Measurements from ENCODE around the gene GRIP2. TPM values are rescaled to one million over a fixed set of nuclear protein-coding genes. Genes with fewer than 3 reads are reported as not detected.

Gene GRIP2
- total RNA-seq, 1 donor from 2014 or later: not detected

GRCh38 chr3:14565868-14566588 is 25.9 kb upstream of the GRIP2 start:
- Mint-ChIP-seq H3K36me3 (no peaks in the 10 kb centered on the region), H3K4me3 (no peak overlapping the region), H3K27ac (no peak overlapping the region), H3K4me1 (peaks cover 67% of the 10 kb centered on the region), H3K27me3 (ENCODE audit: insufficient read depth, low read depth) (peaks cover 8% of the 10 kb centered on the region), H3K9me3 (no peaks in the 10 kb centered on the region)
- no peaks in the 10 kb centered on the region for H3K9me3 ChIP-seq (ENCODE audit: low read depth)
- no peaks in the 10 kb centered on the region for H3F3A ChIP-seq (ENCODE audit: low read depth)
- H3K27ac ChIP-seq: no peak overlapping the region
- no peaks in the 10 kb centered on the region for H3K79me2 ChIP-seq (ENCODE audit: low read depth)
- no peak for TF ChIP-seq EZH2 (IDR thresholded peaks at IDR 0.05)
- TF ChIP-seq CTCF (IDR thresholded peaks at IDR 0.05): no peak
- no peak for TF ChIP-seq EZH2phosphoT487 (IDR thresholded peaks at IDR 0.05)
- H2AFZ ChIP-seq (replicated peaks): no peak overlapping the region
- H4K20me1 ChIP-seq (ENCODE audit: low read depth): no peaks in the 10 kb centered on the region
- no peak for DNase-seq (ENCODE audit: low spot score)
- H3K27me3 ChIP-seq: no peaks in the 10 kb centered on the region
- no peak overlapping the region for H3K9ac ChIP-seq
- no peak overlapping the region for H3K4me3 ChIP-seq
- H3K36me3 ChIP-seq: no peaks in the 10 kb centered on the region
- no peak overlapping the region for H3K4me2 ChIP-seq
- peaks cover 7% of the 10 kb centered on the region for H3K4me1 ChIP-seq

GRCh38 chr3:14564741-14565140 is 24.6 kb upstream of the GRIP2 start:
- DNase-seq (ENCODE audit: low spot score): no peak
- H3K4me1 Mint-ChIP-seq: peaks cover 61% of the 10 kb centered on the region
- no peaks in the 10 kb centered on the region for H4K20me1 ChIP-seq (ENCODE audit: low read depth)

GRCh38 chr3:14563946-14564539 is 23.9 kb upstream of the GRIP2 start:
- no peak overlapping the region for H3K4me3 Mint-ChIP-seq
- no peaks in the 10 kb centered on the region for H4K20me1 ChIP-seq (ENCODE audit: low read depth)
- no peaks in the 10 kb centered on the region for H3K9me3 Mint-ChIP-seq
- H2AFZ ChIP-seq (replicated peaks): no peak overlapping the region
- no peak for DNase-seq (ENCODE audit: low spot score)
- H3K4me1 ChIP-seq: peaks cover 7% of the 10 kb centered on the region
- peaks cover 13% of the 10 kb centered on the region for H3K27me3 Mint-ChIP-seq (ENCODE audit: insufficient read depth, low read depth)
- H3K27ac Mint-ChIP-seq: no peak overlapping the region
- no peaks in the 10 kb centered on the region for H3K79me2 ChIP-seq (ENCODE audit: low read depth)
- H3K9ac ChIP-seq: no peak overlapping the region
- H3K27ac ChIP-seq: no peak overlapping the region
- H3F3A ChIP-seq (ENCODE audit: low read depth): no peaks in the 10 kb centered on the region
- no peaks in the 10 kb centered on the region for H3K36me3 ChIP-seq
- TF ChIP-seq EZH2 (IDR thresholded peaks at IDR 0.05): no peak
- no peaks in the 10 kb centered on the region for H3K36me3 Mint-ChIP-seq
- no peak overlapping the region for H3K4me3 ChIP-seq
- no peaks in the 10 kb centered on the region for H3K9me3 ChIP-seq (ENCODE audit: low read depth)
- H3K27me3 ChIP-seq: no peaks in the 10 kb centered on the region
- H3K4me2 ChIP-seq: no peak overlapping the region
- H3K4me1 Mint-ChIP-seq: peaks cover 59% of the 10 kb centered on the region

More at GRCh38 chr3:14564741-14565140, 24.6 kb upstream of the GRIP2 start:
- no peak overlapping the region for H3K4me2 ChIP-seq
- TF ChIP-seq CTCF (IDR thresholded peaks at IDR 0.05): no peak
- no peak for TF ChIP-seq EZH2 (IDR thresholded peaks at IDR 0.05)
- TF ChIP-seq EZH2phosphoT487 (IDR thresholded peaks at IDR 0.05): no peak
- Mint-ChIP-seq H3K36me3 (no peaks in the 10 kb centered on the region), H3K4me3 (no peak overlapping the region), H3K27ac (peak overlapping the region; percentile 94), H3K27me3 (ENCODE audit: insufficient read depth, low read depth) (peaks cover 13% of the 10 kb centered on the region), H3K9me3 (no peaks in the 10 kb centered on the region)
- no peaks in the 10 kb centered on the region for H3K79me2 ChIP-seq (ENCODE audit: low read depth)
- H3K4me1 ChIP-seq: peaks cover 7% of the 10 kb centered on the region
- no peak overlapping the region for H3K9ac ChIP-seq
- no peak overlapping the region for H2AFZ ChIP-seq (replicated peaks)
- no peaks in the 10 kb centered on the region for H3K27me3 ChIP-seq
- H3K27ac ChIP-seq: no peak overlapping the region
- no peaks in the 10 kb centered on the region for H3K9me3 ChIP-seq (ENCODE audit: low read depth)
- H3K36me3 ChIP-seq: no peaks in the 10 kb centered on the region
- no peaks in the 10 kb centered on the region for H3F3A ChIP-seq (ENCODE audit: low read depth)
- no peak overlapping the region for H3K4me3 ChIP-seq
